Upper lobe of left lung (tissue), 6 donors: ENCODE data around the gene LAMA5. TPM values are rescaled to one million over a fixed set of nuclear protein-coding genes. Genes with fewer than 3 reads are reported as not detected.

Experiments
- ATAC-seq, 2 donors: fragments of 200-7000 bp; cut with Tn5 transposase; one replicate each; pipeline ENCODE4 v1.9.1; 2022; ENCODE audit warnings: mild to moderate bottlenecking in 2 of 2, moderate library complexity in 2 of 2; ENCODE audit not compliant: low FRiP score in 2 of 2
- DNase-seq, 2 donors: peaks; one replicate each; pipeline ENCODE4 v3.0.0-alpha.2; 2019 to 2020
- H3K27ac ChIP-seq, 4 donors: fragments of 200-600 bp; sonication (generic); one replicate each; pipeline ENCODE4 v1.5.1; 2016 to 2019
- H3K27me3 ChIP-seq, 4 donors: fragments of 200-600 bp; sonication (generic); one replicate each; pipeline ENCODE4 v1.5.1; 2017 to 2019
- H3K36me3 ChIP-seq, 4 donors: fragments of 200-600 bp; sonication (generic); one replicate each; pipeline ENCODE4 v1.5.1; 2016 to 2019
- H3K4me1 ChIP-seq, 4 donors: fragments of 200-600 bp; sonication (generic); one replicate each; pipeline ENCODE4 v1.5.1; 2018 to 2019
- H3K4me3 ChIP-seq, 4 donors: fragments of 200-600 bp; sonication (generic); one replicate each; pipeline ENCODE4 v1.5.1; 2017 to 2019; ENCODE audit warnings: mild to moderate bottlenecking in 2 of 4, moderate library complexity in 1 of 4
- H3K9me3 ChIP-seq, 4 donors: fragments of 200-600 bp; sonication (generic); one replicate each; pipeline ENCODE4 v1.5.1; 2018 to 2019
- CTCF ChIP-seq, 6 experiments: fragments of 450-650 bp in 4 of 6; fragments of 200-600 bp in 2 of 6; sonication (generic) in 2 of 6; IDR thresholded peaks; one replicate each; pipeline ENCODE4 v1.5.1; 2016 to 2019; ENCODE audit warnings: antibody characterized with exemption in 6 of 6
- EP300 ChIP-seq, 4 donors: sonication (generic); formaldehyde crosslinking; IDR thresholded peaks; one replicate each; pipeline ENCODE4 v1.5.1; 2017; ENCODE audit warnings: antibody characterized with exemption in 4 of 4, control low read depth in 2 of 4
- POLR2A ChIP-seq, 4 donors: fragments of 450-650 bp; IDR thresholded peaks; one replicate each; pipeline ENCODE4 v1.5.1; 2016 to 2017; ENCODE audit warnings: antibody characterized with exemption in 4 of 4, mild to moderate bottlenecking in 2 of 4
- POLR2AphosphoS5 ChIP-seq, 2 donors: sonication (generic); formaldehyde crosslinking; IDR thresholded peaks; one replicate each; pipeline ENCODE4 v1.5.1; 2017; ENCODE audit warnings: antibody characterized with exemption in 2 of 2
- WGBS, 2 donors: methylation state at CpG; one replicate each; pipeline ENCODE4 v1.1.5; 2017 to 2018; 5-methylcytosine and 5-hydroxymethylcytosine counted together
- total RNA-seq, 6 donors: library from RNA; depleted of rRNA in 4 of 6; stranded (reverse); fragments of >200 nt in 4 of 6; gene quantifications; one replicate each; pipeline versions ENCODE4 v1.1.0 to v1.2.1, GENCODE V29; 2016 to 2021
- donor health status: DM: no; HTN: no; CAD: no; lungs with moderate emphysema.
- donor health status: DM: no; HTN: yes; CAD: no; lungs with severe emphysema.

Gene LAMA5
- total RNA-seq, 6 donors from 2014 or later: 176 to 1,019 (median 307) TPM

- ATAC-seq (no peak), DNase-seq (peak in 1 of 2 donors; percentile 34)
- no peaks in the 10 kb centered on the region for H3K9me3 ChIP-seq
- no peak overlapping the region for H3K4me3 ChIP-seq
- 84 to 91% methylated on average over 20 to 29 of the region's 29 CpGs for WGBS, 2 donors
- peaks cover 16 to 26% (median 17%) of the 10 kb centered on the region in 4 donors for H3K4me1 ChIP-seq
- H3K36me3 ChIP-seq: peaks cover 2 to 68% (median 33%) of the 10 kb centered on the region in 4 donors
- no peak overlapping the region for H3K27ac ChIP-seq
- no peak for TF ChIP-seq POLR2A (IDR thresholded peaks at IDR 0.05)
- no peak for TF ChIP-seq POLR2AphosphoS5 (IDR thresholded peaks at IDR 0.05)
- TF ChIP-seq EP300 (IDR thresholded peaks at IDR 0.05): no peak
- TF ChIP-seq CTCF (IDR thresholded peaks at IDR 0.05): no peak
- H3K27me3 ChIP-seq: no peaks in the 10 kb centered on the region
Observed at GRCh38 chr20:62390317-62391164, 23.4 kb upstream of the LAMA5 start.

GRCh38 chr20:62389601-62390087 is 22.5 kb upstream of the LAMA5 start:
- H3K4me1 ChIP-seq: peaks cover 16 to 34% (median 23%) of the 10 kb centered on the region in 4 donors
- DNase-seq (no peak), ATAC-seq (no peak)
- H3K27me3 ChIP-seq: no peaks in the 10 kb centered on the region
- H3K4me3 ChIP-seq: no peak overlapping the region
- no peak overlapping the region for H3K27ac ChIP-seq
- H3K36me3 ChIP-seq: peaks cover 2 to 64% (median 31%) of the 10 kb centered on the region in 4 donors
- TF ChIP-seq POLR2A (IDR thresholded peaks at IDR 0.05): no peak
- TF ChIP-seq POLR2AphosphoS5 (IDR thresholded peaks at IDR 0.05): no peak
- TF ChIP-seq CTCF (IDR thresholded peaks at IDR 0.05): no peak
- no peak for TF ChIP-seq EP300 (IDR thresholded peaks at IDR 0.05)
- 84 to 85% methylated on average over 4 to 5 of the region's 5 CpGs for WGBS, 2 donors
- H3K9me3 ChIP-seq: no peaks in the 10 kb centered on the region

GRCh38 chr20:62388839-62389600 is 21.9 kb upstream of the LAMA5 start:
- H3K4me3 ChIP-seq: no peak overlapping the region
- H3K27me3 ChIP-seq: no peaks in the 10 kb centered on the region
- DNase-seq: no peak
- H3K27ac ChIP-seq: no peak overlapping the region
- WGBS, 2 donors: 89% methylated on average over 9 to 11 of the region's 11 CpGs
- peaks cover 16 to 34% (median 23%) of the 10 kb centered on the region in 4 donors for H3K4me1 ChIP-seq
- no peak for TF ChIP-seq EP300 (IDR thresholded peaks at IDR 0.05)
- TF ChIP-seq POLR2A (IDR thresholded peaks at IDR 0.05): no peak
- no peak for TF ChIP-seq POLR2AphosphoS5 (IDR thresholded peaks at IDR 0.05)
- TF ChIP-seq CTCF (IDR thresholded peaks at IDR 0.05): no peak
- ATAC-seq: no peak
- no peaks in the 10 kb centered on the region for H3K9me3 ChIP-seq
- H3K36me3 ChIP-seq: peaks cover 2 to 58% (median 28%) of the 10 kb centered on the region in 4 donors

- peaks cover 16 to 34% (median 23%) of the 10 kb centered on the region in 4 donors for H3K4me1 ChIP-seq
- no peak for ATAC-seq
- H3K27ac ChIP-seq: peak overlapping the region in 2 of 4 donors; percentile 96 to 97
- no peaks in the 10 kb centered on the region for H3K27me3 ChIP-seq
- H3K36me3 ChIP-seq: peaks cover 2 to 49% (median 25%) of the 10 kb centered on the region in 4 donors
- H3K4me3 ChIP-seq: peak overlapping the region in 3 of 4 donors; percentile 91 to 100 (median 100)
- no peak for TF ChIP-seq POLR2AphosphoS5 (IDR thresholded peaks at IDR 0.05)
- no peak for TF ChIP-seq EP300 (IDR thresholded peaks at IDR 0.05)
- no peak for TF ChIP-seq CTCF (IDR thresholded peaks at IDR 0.05)
- TF ChIP-seq POLR2A (IDR thresholded peaks at IDR 0.05): no peak
- WGBS, 2 donors: 72 to 73% methylated on average over 20 of the region's 20 CpGs
- DNase-seq: peak in 1 of 2 donors; percentile 47
- no peaks in the 10 kb centered on the region for H3K9me3 ChIP-seq
Observed at GRCh38 chr20:62387933-62388635, 21.0 kb upstream of the LAMA5 start.
